Stimulated activated naive CD4-positive, alpha-beta T cell treated with Interleukin-2 at 50 U/mL for 16 hours (primary cell): ENCODE results near the gene ANXA2R.

ENCODE experiments used
- DNase-seq: peaks from one replicate; lab custom pipeline; 2025; lab: John Stamatoyannopoulos, UW

The ANXA2R gene

GRCh38 chr5:43000111-43000840, 39.8 kb downstream of the ANXA2R start:
- no peak for DNase-seq

GRCh38 chr5:42995360-42995751, 44.8 kb downstream of the ANXA2R start:
- DNase-seq: no peak

GRCh38 chr5:42994555-42995359, 45.4 kb downstream of the ANXA2R start:
- DNase-seq: peak; percentile 78

GRCh38 chr5:42994246-42994554, 45.9 kb downstream of the ANXA2R start:
- DNase-seq: no peak

- DNase-seq: peak; percentile 55
These were observed 46.4 kb downstream of the ANXA2R start for GRCh38 chr5:42993516-42994245.

GRCh38 chr5:42992088-42992879, 47.8 kb downstream of the ANXA2R start:
- peak; percentile 75 for DNase-seq

GRCh38 chr5:42991404-42992087, 48.6 kb downstream of the ANXA2R start:
- peak; percentile 75 for DNase-seq

GRCh38 chr5:42990892-42991291, 49.2 kb downstream of the ANXA2R start:
- DNase-seq: no peak
